HCEC 1CT (cell line): ENCODE measurements around the gene PTPRCAP.
"Not testable (repeated sequence)": the region's sequence is repeated elsewhere in the genome, so short reads cannot be mapped to it uniquely, and the experiment has no call there.

ENCODE experiments used
- DNase-seq: peaks from one replicate; pipeline ENCODE4 v3.0.0-alpha.2; 2017

The PTPRCAP gene

GRCh38 chr11:67440229-67441097, 3.0 kb upstream of the PTPRCAP start:
- no peak for DNase-seq

- peak; percentile 25 for DNase-seq
These were observed 2.1 kb upstream of the PTPRCAP start for GRCh38 chr11:67439321-67440228.

- DNase-seq = no peak
These were observed 848 bp upstream of the PTPRCAP start for GRCh38 chr11:67438158-67438902.

- no peak for DNase-seq
These were observed 301 bp upstream of the PTPRCAP start for GRCh38 chr11:67437809-67438157.

- no peak for DNase-seq
These were observed 912 bp downstream of the PTPRCAP start for GRCh38 chr11:67436459-67437081.

GRCh38 chr11:67435727-67436458, 1.6 kb downstream of the PTPRCAP start:
- DNase-seq = no peak

GRCh38 chr11:67435031-67435726, 2.3 kb downstream of the PTPRCAP start:
- DNase-seq = no peak

- no peak for DNase-seq
These were observed 3.0 kb downstream of the PTPRCAP start for GRCh38 chr11:67434395-67434881.

- DNase-seq = no peak
These were observed 3.7 kb downstream of the PTPRCAP start for GRCh38 chr11:67433536-67434394.

- DNase-seq = no peak
These were observed 4.7 kb downstream of the PTPRCAP start for GRCh38 chr11:67432655-67433349.

- no peak for DNase-seq
These were observed 5.9 kb downstream of the PTPRCAP start for GRCh38 chr11:67431346-67432249.

GRCh38 chr11:67429722-67430121, 7.8 kb downstream of the PTPRCAP start:
- no peak for DNase-seq

- DNase-seq = no peak
These were observed 8.3 kb downstream of the PTPRCAP start for GRCh38 chr11:67429038-67429668.

GRCh38 chr11:67428052-67429001, 9.2 kb downstream of the PTPRCAP start, which contains the start of gene RPS6KB2:
Gene RPS6KB2, plus strand, starts transcription at chr11:67428494. Its CDS starts 52 bp downstream, at chr11:67428546.
- peak; percentile 94 for DNase-seq

GRCh38 chr11:67427364-67427859, 10.1 kb downstream of the PTPRCAP start:
- not testable (repeated sequence) for DNase-seq
